HCT116 (cell line): ENCODE data around the gene UBA7. TPM values are rescaled to one million over a fixed set of nuclear protein-coding genes. Genes with fewer than 3 reads are reported as not detected.

ENCODE experiments used
- ATAC-seq: fragments of 200-7000 bp; cut with Tn5 transposase; 2 replicates; pipeline ENCODE4 v1.9.1; 2020; ENCODE audit warnings: mild to moderate bottlenecking, moderate library complexity
- BruUV-seq: library from RNA; stranded (reverse); fragments of 400-500 nt; replicated peaks from 2 replicates; lab custom pipeline; 2021; lab: Mats Ljungman, UMichigan
- CTCF ChIA-PET: fragments of 300-600 bp; sonication (Branson Sonifier 250); formaldehyde crosslinking; loops from one replicate; lab custom pipeline; 2021; ENCODE audit warnings: antibody characterized with exemption; lab: Charles Lee
- POLR2A ChIA-PET: fragments of 300-600, 350-600 bp; sonication (Branson Sonifier 250); formaldehyde crosslinking; loops from one replicate; lab custom pipeline; 2021; ENCODE audit warnings: antibody characterized with exemption; lab: Charles Lee
- RAD21 ChIA-PET, 2 experiments: fragments of 300-600 bp; sonication (Branson Sonifier 250); formaldehyde crosslinking; loops; one replicate each; lab custom pipeline; 2023; ENCODE audit warnings: low total read pairs in 2 of 2; ENCODE audit not compliant: uncharacterized antibody in 2 of 2, unreplicated experiment in 2 of 2, low non-redundant PET in 1 of 2; lab: Charles Lee
- DNase-seq: peaks from one replicate; pipeline ENCODE4 v3.0.0-alpha.2; 2010; ENCODE audit warnings: low read depth, low spot score
- H2AFZ ChIP-seq: fragments of 200-600 bp; shearing (Covaris generic), sonication (generic); 2 replicates; pipeline ENCODE4 v1.6.1; 2017; ENCODE audit warnings: low read depth, mixed run types, mixed read lengths, antibody characterized with exemption, low read length; ENCODE audit not compliant: poor library complexity, severe bottlenecking
- H3K27ac ChIP-seq: 2 replicates; pipeline ENCODE4 v1.5.1; 2012; ENCODE audit warnings: low read depth, low read length
- H3K27me3 ChIP-seq: fragments of 200-600 bp; sonication (generic); 2 replicates; pipeline ENCODE4 v1.6.1; 2016; ENCODE audit warnings: mixed run types, low read length, mixed read lengths; ENCODE audit not compliant: insufficient read depth
- H3K36me3 ChIP-seq, 2 experiments: fragments of 200-500 bp in 1 of 2; fragments of 200-600 bp in 1 of 2; sonication (Bioruptor generic) in 1 of 2; sonication (generic) in 1 of 2; 2 replicates each; pipeline versions ENCODE4 v1.5.1 to v1.6.1; 2014 to 2016; ENCODE audit warnings: low read length in 2 of 2, inconsistent platforms in 1 of 2, mixed read lengths in 1 of 2, mixed run types in 1 of 2; ENCODE audit not compliant: insufficient read depth in 2 of 2, control insufficient read depth in 1 of 2
- H3K4me1 ChIP-seq, 2 experiments: fragments of 200-600 bp in 1 of 2; sonication (generic) in 1 of 2; 2 replicates each; pipeline versions ENCODE4 v1.5.1 to v1.6.1; 2012 to 2017; ENCODE audit warnings: low read length in 2 of 2, inconsistent platforms in 1 of 2, mild to moderate bottlenecking in 1 of 2, mixed read lengths in 1 of 2, mixed run types in 1 of 2, moderate library complexity in 1 of 2; ENCODE audit not compliant: insufficient read depth in 2 of 2, control insufficient read depth in 1 of 2
- H3K4me2 ChIP-seq: fragments of 200-600 bp; sonication (generic); 2 replicates; pipeline ENCODE4 v1.6.1; 2017; ENCODE audit warnings: mixed run types, low read length, mixed read lengths
- H3K4me3 ChIP-seq, 2 experiments: fragments of 200-600 bp in 1 of 2; sonication (generic) in 1 of 2; replicated peaks in 1 of 2; 2 replicates each; pipeline ENCODE4 v1.5.1; 2011 to 2016; ENCODE audit warnings: low read length in 2 of 2, control low read depth in 1 of 2, low read depth in 1 of 2, mild to moderate bottlenecking in 1 of 2, mixed read lengths in 1 of 2, mixed run types in 1 of 2
- H3K79me2 ChIP-seq: fragments of 200-600 bp; sonication (generic); 2 replicates; pipeline ENCODE4 v1.6.1; 2017; ENCODE audit warnings: mild to moderate bottlenecking, mixed run types, low read length, moderate library complexity, mixed read lengths; ENCODE audit not compliant: insufficient read depth
- H3K9ac ChIP-seq: fragments of 200-600 bp; sonication (generic); 2 replicates; pipeline ENCODE4 v1.6.1; 2016; ENCODE audit warnings: low read length, mixed read lengths
- H3K9me2 ChIP-seq: fragments of 200-600 bp; sonication (generic), shearing (Covaris generic); 2 replicates; pipeline ENCODE4 v1.6.1; 2017; ENCODE audit warnings: mixed run types, mild to moderate bottlenecking, moderate library complexity; ENCODE audit not compliant: insufficient read depth
- H3K9me3 ChIP-seq, 2 experiments: fragments of 200-500 bp in 1 of 2; fragments of 200-600 bp in 1 of 2; sonication (Bioruptor generic) in 1 of 2; sonication (generic) in 1 of 2; 2 replicates each; pipeline ENCODE4 v1.6.1; 2014 to 2017; ENCODE audit warnings: low read length in 2 of 2, mixed read lengths in 2 of 2, inconsistent platforms in 1 of 2, low read depth in 1 of 2, mild to moderate bottlenecking in 1 of 2, mixed run types in 1 of 2, moderate library complexity in 1 of 2; ENCODE audit not compliant: control insufficient read depth in 1 of 2, insufficient read depth in 1 of 2
- H4K20me1 ChIP-seq: fragments of 200-600 bp; sonication (generic), shearing (Covaris generic); 2 replicates; pipeline ENCODE4 v1.6.1; 2017; ENCODE audit warnings: mixed run types, mild to moderate bottlenecking, moderate library complexity; ENCODE audit not compliant: insufficient read depth
- ELF1 ChIP-seq: IDR thresholded peaks from 2 replicates; pipeline ENCODE4 v1.6.1; 2012; ENCODE audit warnings: low read depth, borderline replicate concordance
- FOSL1 ChIP-seq: IDR thresholded peaks from 2 replicates; pipeline ENCODE4 v1.6.1; 2012; ENCODE audit warnings: low read depth
- JUND ChIP-seq: IDR thresholded peaks from 2 replicates; pipeline ENCODE4 v1.6.1; 2012
- MAX ChIP-seq: IDR thresholded peaks from 2 replicates; pipeline ENCODE4 v1.6.1; 2012
- POLR2AphosphoS5 ChIP-seq: IDR thresholded peaks from 2 replicates; pipeline ENCODE4 v1.6.1; 2011; ENCODE audit warnings: mild to moderate bottlenecking, low read depth, low read length, moderate library complexity
- RAD21 ChIP-seq: IDR thresholded peaks from 2 replicates; pipeline ENCODE4 v1.6.1; 2012; ENCODE audit warnings: low read depth, mild to moderate bottlenecking
- SIN3A ChIP-seq: IDR thresholded peaks from 2 replicates; pipeline ENCODE4 v1.6.1; 2012; ENCODE audit warnings: low read depth
- SP1 ChIP-seq: IDR thresholded peaks from 2 replicates; pipeline ENCODE4 v1.6.1; 2012; ENCODE audit warnings: low read depth
- TCF7L2 ChIP-seq: IDR thresholded peaks from 2 replicates; pipeline ENCODE4 v1.7.0; 2011; ENCODE audit warnings: borderline replicate concordance, inconsistent platforms; ENCODE audit not compliant: insufficient read depth, insufficient read length; ENCODE audit errors: extremely low read depth
- ZFX ChIP-seq: fragments of 450-650 bp; IDR thresholded peaks from 2 replicates; pipeline ENCODE4 v1.6.1; 2017
- intact Hi-C: fragments of 100-400 bp; cut with micrococcal nuclease; formaldehyde crosslinking; loops from 2 replicates; pipeline ENCODE4 v1.10.0; 2022
- total RNA-seq: library from RNA; stranded (reverse); gene quantifications from one replicate; pipeline ENCODE4 v1.2.1, GENCODE V29; 2021; ENCODE audit not compliant: unreplicated experiment
- TF ChIP-seq, protein P1 (sequence below): IDR thresholded peaks from 2 replicates; pipeline ENCODE4 v1.6.1; 2011; ENCODE audit warnings: mild to moderate bottlenecking, low read length, moderate library complexity; ENCODE audit not compliant: insufficient replicate concordance; ENCODE audit errors: extremely low read depth
- TF ChIP-seq, protein P2 (sequence below): IDR thresholded peaks from 2 replicates; pipeline ENCODE4 v1.6.1; 2012; ENCODE audit warnings: low read depth

UBA7 gene
- total RNA-seq, 1 experiment from 2014 or later, result 2.6 TPM

DNA sequence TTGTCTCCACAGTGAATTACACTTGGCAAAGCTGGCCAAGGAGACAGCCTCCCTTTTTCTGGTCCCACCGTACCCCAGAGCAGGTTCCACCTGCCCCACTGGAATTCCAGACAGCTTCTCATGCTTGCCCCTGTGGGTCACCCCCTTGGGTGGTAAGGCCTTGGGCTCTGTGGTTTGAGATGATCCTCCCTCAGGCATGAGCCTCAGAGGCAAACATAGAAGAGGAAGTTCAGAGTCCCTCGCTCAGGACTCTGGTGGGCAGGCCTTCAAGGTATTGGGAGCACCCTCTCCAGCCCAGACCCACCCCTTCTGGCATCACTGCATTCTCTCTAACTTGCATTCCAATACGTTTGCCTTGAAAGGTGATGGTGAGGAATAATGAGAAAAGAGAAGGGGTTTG lies 17.6 kb upstream of the UBA7 start:
- Histone ChIP-seq H3K36me3 (peaks cover 12 to 34% of the 10 kb centered on the region in 2 experiments), H3K9ac (no peak overlapping the region), H4K20me1 (no peaks in the 10 kb centered on the region), H3K9me2 (no peaks in the 10 kb centered on the region), H3K4me2 (no peak overlapping the region), H3K27me3 (no peaks in the 10 kb centered on the region), H3K79me2 (no peaks in the 10 kb centered on the region), H3K9me3 (no peaks in the 10 kb centered on the region), H3K4me1 (no peaks in the 10 kb centered on the region), H3K4me3 (no peak overlapping the region), H3K27ac (no peak overlapping the region), H2AFZ (no peak overlapping the region)
- BruUV-seq, result no TSS peak
- RAD21 ChIA-PET, result no interaction called here
- ATAC-seq (no peak), DNase-seq (no peak)
- POLR2A ChIA-PET, result no interaction called here
- CTCF ChIA-PET, result interaction anchor here (2.2 kb wide), 1 partner anchor 29 kb away, joined by 7 read pairs; the partner anchor contains the start of gene INKA1
- intact Hi-C loops, result no loop called here
- TF ChIP-seq SP1 (no peak), MAX (no peak), SIN3A (no peak)

DNA sequence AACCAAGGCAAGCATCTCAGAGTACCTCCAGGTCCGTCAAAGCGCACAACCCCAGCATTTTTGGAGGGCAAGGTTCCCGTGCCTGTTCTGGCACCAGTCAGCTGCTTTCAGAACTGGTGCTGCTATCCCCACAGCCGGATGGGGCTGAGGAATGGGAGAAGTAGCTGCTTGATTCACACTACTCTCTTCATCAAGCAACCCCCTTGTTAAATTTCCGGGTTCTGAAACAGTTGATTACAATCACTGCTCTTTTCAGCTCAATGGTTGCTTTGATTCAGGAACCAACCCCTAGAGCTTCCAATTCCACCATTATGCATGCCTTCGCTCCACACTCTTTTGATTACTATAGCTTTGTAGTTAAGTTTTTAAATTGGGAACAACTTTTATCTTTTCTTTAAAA lies 12.3 kb upstream of the UBA7 start:
- no peak for DNase-seq
- intact Hi-C loops, result no loop called here
- Histone ChIP-seq H3K36me3 (peaks cover 8 to 11% of the 10 kb centered on the region in 2 experiments; a peak in 3 of 4 replicates), H3K4me1 (no peaks in the 10 kb centered on the region), H3K79me2 (no peaks in the 10 kb centered on the region), H3K9ac (no peak overlapping the region), H2AFZ (no peak overlapping the region), H3K4me3 (no peak overlapping the region), H3K27me3 (no peaks in the 10 kb centered on the region), H3K4me2 (no peak overlapping the region), H3K27ac (no peak overlapping the region), H3K9me3 (no peaks in the 10 kb centered on the region), H4K20me1 (no peaks in the 10 kb centered on the region), H3K9me2 (no peaks in the 10 kb centered on the region)
- CTCF ChIA-PET, result no interaction called here
- no peak for ATAC-seq
- POLR2A ChIA-PET, result no interaction called here
- RAD21 ChIA-PET, result no interaction called here
- BruUV-seq, result no TSS peak
- TF ChIP-seq TCF7L2 (no peak), FOSL1 (no peak), JUND (no peak), ZFX (no peak), POLR2AphosphoS5 (no peak), ELF1 (no peak), SP1 (no peak), RAD21 (no peak)
- TF ChIP-seq, protein P1, sequence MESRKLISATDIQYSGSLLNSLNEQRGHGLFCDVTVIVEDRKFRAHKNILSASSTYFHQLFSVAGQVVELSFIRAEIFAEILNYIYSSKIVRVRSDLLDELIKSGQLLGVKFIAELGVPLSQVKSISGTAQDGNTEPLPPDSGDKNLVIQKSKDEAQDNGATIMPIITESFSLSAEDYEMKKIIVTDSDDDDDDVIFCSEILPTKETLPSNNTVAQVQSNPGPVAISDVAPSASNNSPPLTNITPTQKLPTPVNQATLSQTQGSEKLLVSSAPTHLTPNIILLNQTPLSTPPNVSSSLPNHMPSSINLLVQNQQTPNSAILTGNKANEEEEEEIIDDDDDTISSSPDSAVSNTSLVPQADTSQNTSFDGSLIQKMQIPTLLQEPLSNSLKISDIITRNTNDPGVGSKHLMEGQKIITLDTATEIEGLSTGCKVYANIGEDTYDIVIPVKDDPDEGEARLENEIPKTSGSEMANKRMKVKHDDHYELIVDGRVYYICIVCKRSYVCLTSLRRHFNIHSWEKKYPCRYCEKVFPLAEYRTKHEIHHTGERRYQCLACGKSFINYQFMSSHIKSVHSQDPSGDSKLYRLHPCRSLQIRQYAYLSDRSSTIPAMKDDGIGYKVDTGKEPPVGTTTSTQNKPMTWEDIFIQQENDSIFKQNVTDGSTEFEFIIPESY, result no peak
- TF ChIP-seq, protein P2, sequence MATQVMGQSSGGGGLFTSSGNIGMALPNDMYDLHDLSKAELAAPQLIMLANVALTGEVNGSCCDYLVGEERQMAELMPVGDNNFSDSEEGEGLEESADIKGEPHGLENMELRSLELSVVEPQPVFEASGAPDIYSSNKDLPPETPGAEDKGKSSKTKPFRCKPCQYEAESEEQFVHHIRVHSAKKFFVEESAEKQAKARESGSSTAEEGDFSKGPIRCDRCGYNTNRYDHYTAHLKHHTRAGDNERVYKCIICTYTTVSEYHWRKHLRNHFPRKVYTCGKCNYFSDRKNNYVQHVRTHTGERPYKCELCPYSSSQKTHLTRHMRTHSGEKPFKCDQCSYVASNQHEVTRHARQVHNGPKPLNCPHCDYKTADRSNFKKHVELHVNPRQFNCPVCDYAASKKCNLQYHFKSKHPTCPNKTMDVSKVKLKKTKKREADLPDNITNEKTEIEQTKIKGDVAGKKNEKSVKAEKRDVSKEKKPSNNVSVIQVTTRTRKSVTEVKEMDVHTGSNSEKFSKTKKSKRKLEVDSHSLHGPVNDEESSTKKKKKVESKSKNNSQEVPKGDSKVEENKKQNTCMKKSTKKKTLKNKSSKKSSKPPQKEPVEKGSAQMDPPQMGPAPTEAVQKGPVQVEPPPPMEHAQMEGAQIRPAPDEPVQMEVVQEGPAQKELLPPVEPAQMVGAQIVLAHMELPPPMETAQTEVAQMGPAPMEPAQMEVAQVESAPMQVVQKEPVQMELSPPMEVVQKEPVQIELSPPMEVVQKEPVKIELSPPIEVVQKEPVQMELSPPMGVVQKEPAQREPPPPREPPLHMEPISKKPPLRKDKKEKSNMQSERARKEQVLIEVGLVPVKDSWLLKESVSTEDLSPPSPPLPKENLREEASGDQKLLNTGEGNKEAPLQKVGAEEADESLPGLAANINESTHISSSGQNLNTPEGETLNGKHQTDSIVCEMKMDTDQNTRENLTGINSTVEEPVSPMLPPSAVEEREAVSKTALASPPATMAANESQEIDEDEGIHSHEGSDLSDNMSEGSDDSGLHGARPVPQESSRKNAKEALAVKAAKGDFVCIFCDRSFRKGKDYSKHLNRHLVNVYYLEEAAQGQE, result no peak
